Ovary (tissue), 9 donors: ENCODE measurements around the gene RIN2. TPM values are rescaled to one million over a fixed set of nuclear protein-coding genes. Genes with fewer than 3 reads are reported as not detected.

Experiments used
- DNase-seq, 5 donors: peaks; one replicate each; pipeline ENCODE4 v3.0.0-alpha.2; 2019 to 2020
- H3K27ac ChIP-seq, 2 donors: fragments of 200-600 bp; one replicate each; pipeline versions ENCODE4 v1.5.1 to v1.8.0; 2019 to 2022
- H3K27me3 ChIP-seq: fragments of 200-600 bp; one replicate; pipeline ENCODE4 v1.8.0; 2022
- H3K36me3 ChIP-seq: fragments of 200-600 bp; sonication (generic); one replicate; pipeline ENCODE4 v1.5.1; 2019
- H3K4me1 ChIP-seq: one replicate; pipeline ENCODE4 v1.8.1; 2013; ENCODE audit warnings: mild to moderate bottlenecking, moderate library complexity; ENCODE audit not compliant: insufficient read depth
- H3K4me3 ChIP-seq: fragments of 200-600 bp; sonication (generic); one replicate; pipeline ENCODE4 v1.5.1; 2017
- H3K9me3 ChIP-seq, 2 donors: fragments of 200-600 bp in 1 of 2; sonication (generic) in 1 of 2; one replicate each; pipeline versions ENCODE4 v1.5.1 to v1.8.1; 2013 to 2019; ENCODE audit warnings: mild to moderate bottlenecking in 1 of 2, moderate library complexity in 1 of 2
- EP300 ChIP-seq: sonication (generic); formaldehyde crosslinking; IDR thresholded peaks from one replicate; pipeline ENCODE4 v1.6.1; 2017; ENCODE audit warnings: antibody characterized with exemption
- POLR2A ChIP-seq: fragments of 450-650 bp; IDR thresholded peaks from one replicate; pipeline ENCODE4 v1.6.1; 2017; ENCODE audit warnings: antibody characterized with exemption, mild to moderate bottlenecking, moderate library complexity
- WGBS, 3 donors: extraction: QIAGEN DNeasy Blood & Tissue Kit in 1 of 3; methylation state at CpG; one replicate each; pipeline versions ENCODE4 v1.1.5 to v1.1.7; 2013 to 2017; 5-methylcytosine and 5-hydroxymethylcytosine counted together
- intact Hi-C, 4 donors: fragments of 100-400 bp; cut with DNase I; formaldehyde crosslinking; loops; one replicate each; pipeline versions ENCODE4 v1.11.0 to v1.15.1; 2022 to 2023
- polyA plus RNA-seq, 2 donors: library from polyadenylated mRNA; stranded (reverse); fragments of 200-250 nt in 1 of 2; fragments of 350-450 nt in 1 of 2; fragmentation: Illumina TruSeq in 1 of 2; extraction: RNeasy Lipid Tissue Mini Kit (QIAGEN cat#74804) in 1 of 2; gene quantifications; one replicate each; pipeline ENCODE4 v1.2.3, GENCODE V29; 2013 to 2014
- total RNA-seq, 7 donors: library from RNA; depleted of rRNA in 2 of 7; stranded (reverse); fragments of >200 nt in 2 of 7; fragmentation: NEBNext Ultra II Directional in 3 of 7; extraction: Animal tissue kit (Norgen Biotek cat#: 25700) in 3 of 7; gene quantifications; one replicate each; pipeline versions ENCODE4 v1.1.0 to v1.2.4, GENCODE V29; 2016 to 2023
- TF ChIP-seq, protein P1 (sequence below), 3 donors: fragments of 450-650 bp in 2 of 3; fragments of 200-600 bp in 1 of 3; IDR thresholded peaks; one replicate each; pipeline versions ENCODE4 v1.5.1 to v1.8.0; 2016 to 2022; ENCODE audit warnings: antibody characterized with exemption in 3 of 3, mild to moderate bottlenecking in 1 of 3
- donor health status: DM: no; HTN: no; CAD: no; lungs with moderate emphysema.
- donor health status: DM: no; HTN: no; CAD: no.
- donor health status: Bipolar disorder and iron deficiency.
- donor health status: DM: yes; HTN: yes; CAD: no.
- donor health status: DM: no; HTN: no; CAD: no.
- donor health status: DM: yes; HTN: yes; CAD: no.

The RIN2 gene
- total and polyA plus RNA-seq, 9 donors, result 17.5 to 66.4 (median 43.1) TPM

DNA sequence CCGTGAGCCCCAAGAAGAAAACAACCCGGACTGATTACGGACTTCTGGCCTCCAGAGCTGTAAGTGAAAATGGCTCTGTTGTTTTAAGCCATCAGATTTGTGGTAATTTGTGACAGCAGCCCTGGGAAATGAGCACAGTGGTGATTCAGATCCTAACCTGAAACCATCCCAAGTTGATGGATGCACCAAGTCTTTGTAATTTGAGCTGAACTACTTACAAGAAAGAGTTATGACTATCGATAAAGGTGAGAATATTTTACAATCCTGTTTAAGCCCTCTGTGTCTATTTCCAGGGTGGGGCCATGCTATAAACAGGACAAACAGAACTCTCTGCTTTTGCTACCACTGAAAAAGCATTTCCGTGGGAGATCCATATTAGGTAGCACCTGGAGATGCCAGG is 19.1 kb upstream of the RIN2 start:
- intact Hi-C loops, result no loop called here
- H3K4me1 ChIP-seq, result peaks cover 4% of the 10 kb centered on the region
- no peaks in the 10 kb centered on the region for H3K27me3 ChIP-seq
- no peak for DNase-seq
- H3K27ac ChIP-seq, result no peak overlapping the region
- H3K4me3 ChIP-seq, result no peak overlapping the region
- 89 to 93% (median 92%) methylated on average over 5 of the region's 5 CpGs for WGBS, 3 donors
- H3K9me3 ChIP-seq, result no peaks in the 10 kb centered on the region
- TF ChIP-seq, protein P1, sequence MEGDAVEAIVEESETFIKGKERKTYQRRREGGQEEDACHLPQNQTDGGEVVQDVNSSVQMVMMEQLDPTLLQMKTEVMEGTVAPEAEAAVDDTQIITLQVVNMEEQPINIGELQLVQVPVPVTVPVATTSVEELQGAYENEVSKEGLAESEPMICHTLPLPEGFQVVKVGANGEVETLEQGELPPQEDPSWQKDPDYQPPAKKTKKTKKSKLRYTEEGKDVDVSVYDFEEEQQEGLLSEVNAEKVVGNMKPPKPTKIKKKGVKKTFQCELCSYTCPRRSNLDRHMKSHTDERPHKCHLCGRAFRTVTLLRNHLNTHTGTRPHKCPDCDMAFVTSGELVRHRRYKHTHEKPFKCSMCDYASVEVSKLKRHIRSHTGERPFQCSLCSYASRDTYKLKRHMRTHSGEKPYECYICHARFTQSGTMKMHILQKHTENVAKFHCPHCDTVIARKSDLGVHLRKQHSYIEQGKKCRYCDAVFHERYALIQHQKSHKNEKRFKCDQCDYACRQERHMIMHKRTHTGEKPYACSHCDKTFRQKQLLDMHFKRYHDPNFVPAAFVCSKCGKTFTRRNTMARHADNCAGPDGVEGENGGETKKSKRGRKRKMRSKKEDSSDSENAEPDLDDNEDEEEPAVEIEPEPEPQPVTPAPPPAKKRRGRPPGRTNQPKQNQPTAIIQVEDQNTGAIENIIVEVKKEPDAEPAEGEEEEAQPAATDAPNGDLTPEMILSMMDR (IDR thresholded peaks at IDR 0.05), result no peak
- TF ChIP-seq EP300 (no peak), POLR2A (no peak)
- H3K36me3 ChIP-seq, result no peaks in the 10 kb centered on the region

DNA sequence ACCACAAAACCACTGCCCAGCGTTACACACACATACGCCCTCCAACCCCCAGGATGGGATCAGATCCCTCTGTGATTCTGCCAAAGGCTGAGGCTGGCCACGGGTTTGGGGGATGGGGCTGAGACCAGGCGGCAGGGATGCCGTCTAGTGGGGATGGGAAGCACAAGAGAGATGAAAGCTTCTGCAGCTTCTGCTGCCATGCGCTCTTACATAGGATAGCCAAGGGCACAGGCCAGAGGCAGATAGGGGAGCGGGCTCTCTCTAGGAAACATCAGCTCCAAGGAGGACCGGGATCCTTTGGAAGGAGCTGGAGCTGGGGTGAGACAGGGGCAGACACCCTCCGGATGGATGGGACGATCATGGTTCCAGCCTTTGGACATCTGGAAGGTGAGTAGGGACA is 18.7 kb upstream of the RIN2 start:
- peaks cover 4% of the 10 kb centered on the region for H3K4me1 ChIP-seq
- WGBS, 3 donors, result 90 to 94% (median 92%) methylated on average over 10 of the region's 10 CpGs
- TF ChIP-seq, protein P1 (IDR thresholded peaks at IDR 0.05), result no peak
- TF ChIP-seq POLR2A, result no peak
- TF ChIP-seq EP300, result no peak
- H3K9me3 ChIP-seq, result no peaks in the 10 kb centered on the region
- no peaks in the 10 kb centered on the region for H3K27me3 ChIP-seq
- H3K4me3 ChIP-seq, result no peak overlapping the region
- no peaks in the 10 kb centered on the region for H3K36me3 ChIP-seq
- intact Hi-C loops, result no loop called here
- no peak overlapping the region for H3K27ac ChIP-seq
- DNase-seq, result no peak

DNA sequence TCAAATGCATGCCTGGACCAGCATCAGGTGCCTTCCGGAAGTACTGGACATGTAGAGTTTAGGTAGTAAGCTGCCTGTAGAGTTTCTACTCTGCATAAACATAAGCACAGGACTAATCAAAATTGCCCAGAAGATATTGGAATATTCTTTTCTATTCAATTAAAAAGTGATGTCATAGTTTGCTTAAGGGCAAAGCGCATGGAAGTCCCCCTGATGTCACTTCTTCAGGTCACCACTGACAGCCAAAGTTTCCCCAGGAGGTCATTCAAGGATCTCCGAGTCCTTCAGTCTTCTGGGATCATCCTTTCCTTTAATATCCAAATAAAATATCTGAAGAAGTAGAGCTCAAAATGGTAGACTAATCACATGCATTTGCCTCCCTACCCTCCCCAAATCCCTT is 17.5 kb upstream of the RIN2 start:
- intact Hi-C loops, result loop anchor here in 1 of 4 donors (10.0 kb wide), 1 partner anchor 46 kb away; no protein-coding TSS in a partner anchor
- Histone ChIP-seq H3K36me3 (no peaks in the 10 kb centered on the region), H3K27me3 (no peaks in the 10 kb centered on the region), H3K27ac (no peak overlapping the region), H3K9me3 (no peaks in the 10 kb centered on the region), H3K4me1 (no peaks in the 10 kb centered on the region), H3K4me3 (no peak overlapping the region)
- DNase-seq, result no peak
- WGBS, 3 donors, result 65 to 81% (median 80%) methylated on average over 3 of the region's 3 CpGs
- TF ChIP-seq POLR2A (no peak), EP300 (no peak)
- TF ChIP-seq, protein P1 (IDR thresholded peaks at IDR 0.05), result no peak

DNA sequence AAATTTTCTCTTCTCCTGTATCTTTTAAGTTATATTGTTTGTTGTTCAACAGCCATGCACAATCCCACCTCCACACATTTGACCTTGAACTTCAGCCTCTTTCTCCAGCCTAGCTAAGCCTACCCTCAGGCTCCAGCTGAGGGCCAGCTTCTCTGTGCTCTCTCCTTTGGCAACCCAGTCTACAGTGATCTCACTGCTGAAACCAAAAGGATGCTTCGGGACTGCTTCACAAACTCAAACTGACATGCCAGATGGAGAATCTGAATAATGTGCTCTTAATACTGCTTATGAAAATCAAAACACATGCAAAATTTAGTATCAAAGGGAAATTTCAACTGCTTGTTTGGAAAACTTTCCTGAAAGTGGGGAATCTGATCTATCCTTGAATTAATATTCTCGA is 16.1 kb upstream of the RIN2 start:
- H3K4me3 ChIP-seq, result no peak overlapping the region
- no peak for DNase-seq
- H3K4me1 ChIP-seq, result no peaks in the 10 kb centered on the region
- intact Hi-C loops, result loop anchor here in 1 of 4 donors (10.0 kb wide), 1 partner anchor 47 kb away; no protein-coding TSS in a partner anchor
- H3K36me3 ChIP-seq, result no peaks in the 10 kb centered on the region
- no peaks in the 10 kb centered on the region for H3K9me3 ChIP-seq
- no peak overlapping the region for H3K27ac ChIP-seq
- TF ChIP-seq POLR2A (no peak), EP300 (no peak)
- TF ChIP-seq, protein P1 (IDR thresholded peaks at IDR 0.05), result no peak
- 47 to 49% (median 48%) methylated on average over 2 of the region's 2 CpGs for whole genome bisulfite sequencing, 3 donors
- H3K27me3 ChIP-seq, result no peaks in the 10 kb centered on the region
